HG03575 (cell line): ENCODE measurements around the gene ADARB2.
"Not testable (repeated sequence)": the region's sequence is repeated elsewhere in the genome, so short reads cannot be mapped to it uniquely, and the experiment has no call there.

Source experiments
- ATAC-seq: cut with Tn5 transposase; IDR thresholded peaks from one replicate; pipeline ENCODE4 v1.9.1; 2021; ENCODE audit not compliant: unreplicated experiment, insufficient number of reproducible peaks, low FRiP score; ENCODE audit errors: extremely low read depth

The ADARB2 gene

DNA sequence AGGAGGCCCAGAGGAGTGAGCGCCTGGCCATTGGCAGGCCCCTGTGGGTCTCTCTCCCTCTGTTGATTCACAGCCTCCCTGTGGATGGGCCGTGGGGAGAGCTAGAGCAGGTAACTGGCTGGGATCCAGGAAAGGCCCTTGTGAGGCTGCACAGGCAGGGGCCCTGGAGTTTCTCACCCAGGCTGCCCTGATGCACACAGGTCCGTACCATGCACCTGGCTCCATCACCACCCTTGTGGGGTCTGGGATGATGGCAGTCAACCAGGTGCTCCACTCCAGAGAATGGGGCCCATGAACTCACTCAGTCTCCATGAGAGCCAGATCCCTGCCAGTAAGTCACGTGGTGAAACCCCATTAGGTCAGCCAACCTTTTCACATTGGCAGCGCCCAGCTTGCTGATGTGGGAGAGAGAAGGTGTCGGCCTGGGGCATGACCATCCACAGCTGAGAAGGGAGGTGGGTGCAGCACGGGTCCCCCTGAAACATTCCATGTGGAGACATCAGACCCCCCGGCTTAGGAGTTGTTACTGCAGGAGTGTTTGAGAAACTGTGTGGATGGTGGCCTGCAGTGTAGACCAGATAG lies 320.8 kb downstream of the ADARB2 start:
- ATAC-seq, result no peak

DNA sequence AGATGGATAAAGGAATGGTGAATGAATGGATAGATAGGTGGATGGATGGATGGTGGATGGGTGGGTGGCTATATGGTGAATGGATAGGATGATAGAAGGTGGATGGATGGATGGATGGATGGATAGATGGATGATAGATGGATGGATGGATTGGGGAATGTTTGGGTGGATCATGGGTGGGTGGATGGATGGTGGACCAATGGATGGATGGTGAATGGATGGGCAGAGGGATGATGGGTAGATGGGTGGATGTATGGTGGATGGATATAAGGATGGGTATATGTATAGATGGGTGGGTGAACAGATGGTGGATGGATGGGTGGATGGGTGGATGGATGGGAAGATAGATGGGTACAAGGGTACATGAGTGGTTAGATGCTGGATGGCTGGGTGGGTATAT lies 322.4 kb downstream of the ADARB2 start:
- no peak for ATAC-seq

DNA sequence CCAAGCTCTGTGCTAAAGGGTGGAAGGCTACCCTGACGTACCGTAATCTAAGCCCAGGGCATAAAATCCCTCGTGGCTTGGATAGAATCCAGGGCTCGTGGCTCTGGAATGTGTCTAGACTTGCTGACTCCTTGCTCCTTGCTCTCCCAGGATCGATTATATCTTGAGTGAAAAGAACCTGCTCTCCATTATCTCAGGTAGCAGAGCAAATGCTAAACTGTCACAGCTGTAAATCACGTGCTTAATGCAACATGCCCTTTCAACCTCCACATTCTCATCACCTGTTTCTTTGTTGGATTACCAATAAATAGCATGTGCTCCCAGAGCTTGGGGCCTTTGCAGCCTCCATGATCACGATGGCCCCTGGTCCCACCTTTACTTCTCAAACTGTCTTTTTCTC lies 323.0 kb downstream of the ADARB2 start:
- not testable (repeated sequence) for ATAC-seq

DNA sequence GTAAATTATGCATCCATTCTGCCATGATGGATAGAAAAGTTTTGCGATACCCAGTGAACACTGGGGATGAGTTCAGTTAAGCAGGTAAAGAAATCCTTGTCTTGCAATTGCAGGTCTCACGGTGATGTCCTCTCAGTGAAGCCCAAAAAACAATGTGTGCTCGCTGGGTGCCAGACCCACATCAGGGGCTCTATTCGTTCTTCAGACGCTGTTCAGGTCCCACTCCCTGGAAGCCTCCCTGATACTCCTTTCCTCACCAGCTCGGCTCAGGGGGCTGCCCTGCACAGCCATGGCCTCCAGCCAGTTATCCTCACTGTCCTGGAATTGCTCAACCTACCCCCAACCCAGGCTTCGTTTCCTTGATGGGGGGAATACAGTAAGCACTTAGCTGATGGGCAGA lies 323.5 kb downstream of the ADARB2 start:
- no peak for ATAC-seq

DNA sequence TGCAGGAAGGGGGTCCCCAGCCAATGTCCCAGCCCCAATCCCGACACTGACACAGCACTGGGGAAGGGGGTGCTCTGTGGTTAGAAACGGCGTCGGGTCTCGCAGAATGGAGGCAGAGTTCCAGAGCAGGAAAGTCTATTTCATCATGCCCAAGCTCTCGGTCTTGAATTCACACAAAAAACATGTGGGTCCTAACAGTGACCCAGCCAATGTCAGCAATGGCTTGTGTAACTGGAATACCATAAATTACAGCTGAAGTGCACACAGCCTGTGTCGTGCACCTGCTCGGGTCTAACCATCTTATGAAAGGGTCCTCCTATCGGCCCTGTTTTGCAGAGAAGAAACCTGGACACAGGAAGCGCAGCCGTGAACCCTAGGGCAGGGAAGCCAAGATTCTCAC lies 324.1 kb downstream of the ADARB2 start:
- no peak for ATAC-seq

DNA sequence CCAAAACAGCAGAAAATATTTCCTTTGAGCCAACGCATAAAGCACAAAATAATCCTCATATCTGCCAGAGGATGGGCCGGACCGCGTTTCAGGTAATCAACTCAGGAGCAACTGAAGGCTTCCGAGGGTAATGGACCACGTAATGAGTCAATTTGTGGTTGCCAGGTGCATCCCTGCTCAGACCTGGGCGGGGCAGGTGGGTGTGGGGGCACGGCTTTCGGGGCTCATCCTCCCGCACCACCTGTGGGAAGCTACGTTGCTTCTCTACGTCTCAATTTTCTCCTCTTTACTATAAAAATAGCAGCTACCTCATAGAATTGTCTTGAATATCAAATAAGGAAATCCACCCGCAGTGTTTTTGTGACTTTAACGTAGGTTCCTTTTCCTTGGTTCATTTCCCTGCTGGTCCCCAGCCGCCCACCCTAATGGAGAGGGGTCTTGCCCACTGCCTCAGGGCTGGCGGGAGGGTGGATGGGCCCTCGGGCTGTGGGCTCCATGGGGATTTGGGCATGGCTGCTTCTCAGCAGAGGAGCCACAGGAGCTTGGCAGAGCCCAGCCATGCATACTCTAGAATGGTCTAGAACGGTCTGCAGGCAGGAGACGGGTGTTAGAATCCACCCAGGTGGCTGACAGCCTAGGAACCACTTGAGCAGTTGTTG lies 324.7 kb downstream of the ADARB2 start:
- no peak for ATAC-seq

DNA sequence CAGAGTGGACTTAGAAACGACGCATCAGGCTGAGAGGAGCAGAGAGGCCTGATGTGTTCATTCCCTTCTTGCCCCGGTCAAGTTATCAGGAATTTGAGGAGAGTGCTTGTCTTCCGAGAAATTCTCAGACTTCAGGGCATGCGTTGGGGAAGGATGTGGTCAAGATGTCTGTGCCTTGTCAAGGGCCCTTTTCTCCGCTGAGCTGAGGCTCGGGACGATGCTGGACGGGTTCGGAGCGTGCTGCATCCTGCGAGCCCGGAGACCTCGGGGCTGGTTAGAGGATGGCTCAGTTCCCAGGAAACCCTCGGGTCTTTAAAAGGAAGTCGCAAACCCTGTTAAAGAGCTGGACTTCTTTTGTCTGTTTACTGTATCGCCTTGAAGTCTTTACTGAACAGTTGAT lies 325.4 kb downstream of the ADARB2 start:
- ATAC-seq, result no peak

DNA sequence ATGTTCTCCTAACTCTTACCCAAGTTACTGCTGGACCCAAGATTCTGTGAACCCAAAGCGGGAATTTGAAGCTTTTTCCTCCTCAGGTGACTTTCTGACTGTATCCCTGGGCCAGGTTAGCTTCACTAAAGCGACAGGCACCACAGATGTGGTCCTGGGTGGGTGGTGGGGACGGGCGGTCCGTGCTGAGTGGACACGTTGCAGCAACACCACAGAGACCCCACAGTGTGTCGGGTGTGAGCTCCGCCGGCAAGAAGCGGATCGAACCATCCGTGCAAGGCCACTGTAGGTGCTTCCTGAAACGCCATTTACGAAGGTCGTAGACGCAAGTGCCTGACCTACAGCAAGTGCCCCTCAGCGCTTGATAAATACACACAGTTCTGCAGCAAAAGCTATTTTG lies 325.9 kb downstream of the ADARB2 start:
- no peak for ATAC-seq

DNA sequence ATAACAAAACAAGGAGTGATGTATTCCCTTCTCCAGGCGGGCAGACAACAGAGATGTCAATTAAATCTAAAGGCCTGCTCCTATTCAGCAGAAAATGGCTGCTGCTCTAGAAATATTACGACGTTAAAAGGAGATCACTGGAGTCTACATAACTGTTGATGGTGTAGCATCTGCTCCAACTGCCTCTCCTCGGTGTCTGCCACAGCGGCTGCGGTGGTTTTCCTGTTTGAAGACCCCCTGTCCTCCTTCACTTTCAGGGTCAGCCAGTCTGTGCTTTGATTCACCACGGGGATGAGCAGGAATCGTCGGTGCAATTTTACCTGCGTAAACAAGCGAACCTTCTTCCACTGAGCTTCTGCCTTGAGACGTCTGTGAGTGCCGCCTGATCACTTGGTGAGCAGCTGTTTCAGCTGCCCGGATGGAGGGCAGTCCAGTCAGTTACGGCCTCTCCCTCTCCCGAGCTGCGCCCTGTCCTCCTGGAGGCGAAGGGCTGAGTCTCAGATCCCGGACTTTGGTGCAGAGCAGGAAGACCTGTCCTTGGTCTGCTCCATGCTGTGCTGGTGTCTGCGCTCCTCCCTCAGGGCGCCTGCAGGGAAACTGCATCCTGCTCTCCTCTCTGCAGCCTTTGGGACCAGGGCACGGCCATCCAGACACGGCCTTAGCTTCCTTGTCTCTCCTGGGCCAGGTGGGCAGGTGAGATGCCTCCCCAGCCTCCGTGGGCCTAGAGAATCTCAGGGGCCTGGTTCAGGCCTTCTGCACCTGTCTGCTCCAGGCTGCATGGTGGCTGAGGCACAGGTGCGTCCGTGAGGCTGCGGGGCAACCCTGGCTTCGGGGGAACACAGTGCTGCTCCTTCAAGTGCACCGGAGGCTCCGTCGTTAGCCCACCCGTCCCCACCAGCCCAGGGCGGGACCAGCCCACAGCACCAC lies 326.6 kb downstream of the ADARB2 start:
- ATAC-seq, result no peak

DNA sequence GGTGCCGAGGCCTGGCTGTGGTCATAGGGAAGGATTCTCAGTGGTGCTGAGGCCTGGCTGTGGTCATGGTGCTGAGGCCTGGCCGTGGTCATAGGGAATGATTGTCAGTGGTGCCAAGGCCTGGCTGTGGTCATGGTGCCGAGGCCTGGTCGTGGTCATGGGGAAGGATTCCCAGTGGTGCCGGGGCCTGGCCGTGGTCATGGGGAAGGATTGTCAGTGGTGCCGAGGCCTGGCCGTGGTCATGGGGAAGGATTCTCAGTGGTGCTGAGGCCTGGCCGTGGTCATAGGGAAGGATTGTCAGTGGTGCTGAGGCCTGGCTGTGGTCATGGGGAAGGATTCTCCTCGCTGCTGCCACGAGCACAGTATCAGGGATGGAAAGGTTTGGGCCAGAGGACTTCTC lies 327.3 kb downstream of the ADARB2 start:
- ATAC-seq, result no peak

DNA sequence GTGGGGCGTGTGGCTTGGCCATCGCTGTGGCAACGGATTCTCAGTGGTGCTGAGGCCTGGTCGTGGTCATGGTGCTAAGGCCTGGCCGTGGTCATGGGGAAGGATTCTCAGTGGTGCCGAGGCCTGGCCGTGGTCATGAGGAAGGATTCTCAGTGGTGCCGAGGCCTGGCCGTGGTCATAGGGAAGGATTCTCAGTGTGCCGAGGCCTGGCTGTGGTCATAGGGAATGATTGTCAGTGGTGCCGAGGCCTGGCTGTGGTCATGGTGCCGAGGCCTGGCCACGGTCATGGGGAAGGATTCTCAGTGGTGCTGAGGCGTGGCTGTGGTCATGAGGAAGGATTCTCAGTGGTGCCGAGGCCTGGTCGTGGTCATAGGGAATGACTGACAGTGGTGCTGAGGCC lies 327.9 kb downstream of the ADARB2 start:
- ATAC-seq, result no peak

DNA sequence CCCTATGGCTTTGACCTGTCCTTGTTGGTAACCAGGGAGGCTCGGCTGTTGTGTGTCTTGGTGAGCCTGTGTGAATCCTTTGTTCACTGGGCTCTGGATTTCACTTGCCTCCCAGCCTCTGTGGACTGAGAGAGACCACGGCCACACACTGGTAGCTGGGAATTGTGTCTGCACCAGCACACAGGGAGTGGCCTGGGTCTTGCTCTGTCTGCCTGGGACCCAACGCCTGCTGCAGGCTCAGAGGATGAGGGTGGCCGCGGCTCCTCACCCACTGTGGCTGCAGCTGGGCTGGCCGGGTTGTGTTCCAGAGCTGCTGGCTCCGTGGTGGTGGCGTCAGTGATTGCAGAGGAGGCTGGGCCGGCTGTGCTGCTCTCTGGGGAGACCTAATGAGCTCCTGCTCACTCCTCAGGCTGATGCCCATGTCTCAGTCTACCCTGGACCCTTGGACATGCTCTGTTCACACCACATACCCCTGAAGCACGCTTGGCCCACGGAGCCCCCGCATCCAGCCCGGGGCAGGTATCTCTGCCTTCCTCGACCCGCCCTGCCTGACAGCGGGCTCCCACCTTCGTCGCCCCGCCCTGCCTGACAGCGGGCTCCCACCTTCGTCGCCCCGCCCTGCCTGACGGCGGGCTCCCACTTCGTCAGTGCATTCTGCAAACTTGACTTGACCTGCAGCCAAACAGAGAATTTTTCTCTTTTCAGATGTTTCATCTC lies 328.5 kb downstream of the ADARB2 start:
- ATAC-seq, result no peak

DNA sequence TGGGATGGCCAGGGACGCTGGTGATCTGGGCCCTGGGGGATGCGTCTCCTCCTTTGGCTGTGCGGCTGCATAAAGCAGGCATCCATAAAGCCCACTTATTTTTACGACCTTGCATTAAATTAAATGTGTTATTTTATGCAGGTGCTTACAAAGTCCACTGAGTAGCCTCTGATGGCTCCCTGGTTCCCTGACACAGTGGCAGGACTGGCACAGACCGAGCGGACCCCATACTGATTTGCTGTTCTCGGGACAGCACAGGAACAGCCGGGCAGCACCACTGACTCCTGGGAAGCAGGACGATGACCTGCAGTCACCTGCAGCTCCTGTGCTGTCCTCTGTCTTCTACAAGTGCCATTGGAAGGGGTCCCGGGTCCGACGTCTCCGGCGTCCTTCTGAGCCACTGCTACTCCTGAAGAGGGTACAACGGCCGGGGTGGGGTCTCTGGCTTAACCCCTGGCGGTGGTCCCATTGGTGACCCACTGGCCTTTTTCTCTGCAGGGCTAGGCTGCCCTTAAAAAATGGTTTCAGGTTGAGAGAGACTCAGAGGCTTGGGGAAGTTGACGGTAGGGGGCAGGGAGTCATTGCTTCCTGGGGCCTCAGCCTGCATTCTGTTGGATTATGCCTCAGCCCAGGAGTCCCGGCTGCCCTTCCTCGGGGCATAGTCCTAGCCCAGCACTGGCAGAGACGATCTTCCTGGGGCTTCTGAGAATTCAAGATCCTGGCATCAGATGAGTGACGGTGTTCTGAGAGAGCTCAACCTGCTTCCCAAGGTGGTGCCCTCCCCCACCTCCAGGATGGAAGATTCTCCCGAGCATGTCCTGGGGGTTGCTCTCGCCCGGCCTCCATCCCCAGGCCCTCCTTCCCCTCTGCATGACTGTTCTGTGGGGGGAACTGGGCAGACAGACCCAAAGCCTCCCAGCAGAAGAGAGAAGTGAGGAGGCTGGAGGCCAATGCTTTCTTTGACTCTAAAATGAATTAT lies 330.1 kb downstream of the ADARB2 start:
- ATAC-seq, result no peak

DNA sequence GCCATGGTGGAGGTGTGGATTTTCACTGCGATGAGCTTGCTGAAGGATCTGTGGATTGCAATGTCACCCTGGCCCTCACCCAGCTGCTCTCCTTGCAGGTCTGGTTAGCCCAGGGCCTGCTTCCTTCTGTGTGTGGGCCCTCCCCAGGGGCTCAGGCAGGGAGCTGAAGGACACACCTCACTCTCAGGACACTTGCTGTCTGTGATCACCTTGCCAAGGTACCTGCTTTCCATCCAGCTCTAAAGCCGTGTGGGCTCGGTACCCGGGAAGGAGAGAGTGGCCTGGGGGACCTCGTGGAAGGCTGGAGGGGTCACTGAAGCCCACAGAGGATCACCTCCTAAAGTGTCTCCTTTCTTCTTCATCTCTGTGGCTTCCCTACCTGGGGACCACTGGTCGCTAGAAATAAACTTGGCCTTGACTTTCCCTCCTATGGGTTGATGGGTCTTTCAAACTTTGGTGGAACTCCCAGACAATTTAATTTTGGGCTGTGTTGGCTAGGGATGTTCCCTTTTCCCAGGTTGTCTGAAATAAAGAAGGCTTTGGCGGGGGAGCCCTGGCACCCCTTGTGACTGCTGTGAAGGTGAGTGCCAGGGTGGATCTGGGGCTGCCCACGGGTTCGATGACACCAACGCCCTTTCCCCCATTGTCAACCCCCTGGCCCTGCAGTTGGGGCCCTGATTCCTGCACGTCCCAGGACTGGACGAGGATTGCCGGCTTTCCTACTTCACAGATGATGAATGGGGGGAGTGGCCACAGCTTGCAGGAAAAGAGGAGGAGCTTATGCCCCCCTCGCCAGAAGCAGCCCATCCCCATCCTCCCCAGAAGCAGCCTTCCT lies 331.0 kb downstream of the ADARB2 start:
- no peak for ATAC-seq

DNA sequence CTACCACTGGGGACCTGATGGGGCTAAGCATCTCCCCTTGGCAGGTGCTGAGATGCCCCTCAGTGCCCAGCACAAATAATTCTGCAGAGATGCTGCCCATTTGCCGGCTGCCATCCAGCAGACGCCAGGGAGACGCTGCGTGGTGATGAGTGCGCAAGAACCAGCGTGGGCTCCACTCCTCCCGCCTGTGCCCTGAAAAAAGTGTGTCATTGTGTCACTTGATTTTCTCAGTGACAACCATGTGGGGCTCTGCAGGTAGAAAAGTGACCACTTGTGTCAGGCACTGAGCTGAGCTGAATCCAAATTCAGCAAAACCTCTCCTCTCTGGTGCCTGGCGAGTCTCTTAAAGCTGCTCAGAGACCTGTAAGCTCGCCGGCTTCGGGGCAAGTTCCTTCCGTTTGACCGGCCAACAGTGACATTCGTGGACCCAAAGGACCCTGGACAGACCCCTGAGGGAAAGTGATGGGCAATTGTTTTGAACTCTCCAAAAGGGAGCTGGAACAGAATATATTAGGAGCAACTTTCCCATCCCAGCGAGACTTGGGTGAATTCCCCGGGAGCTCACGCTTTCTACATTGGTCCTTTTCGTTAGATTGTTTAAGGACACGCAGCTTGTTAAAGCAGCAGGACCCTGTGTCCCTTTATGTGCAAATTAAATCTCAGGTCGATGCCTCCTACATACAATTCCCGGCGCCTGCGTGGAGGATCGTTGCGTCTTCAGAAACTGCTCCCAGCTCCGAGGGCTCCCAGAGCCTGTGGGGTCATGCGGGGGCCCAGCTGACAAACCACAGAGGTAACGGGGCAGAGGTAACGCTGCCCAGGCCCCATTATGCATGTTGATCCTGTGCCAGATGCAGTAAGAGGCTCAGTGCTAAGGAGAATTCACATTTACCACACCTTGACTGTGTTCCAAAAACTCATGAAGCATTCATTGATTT lies 332.7 kb downstream of the ADARB2 start:
- no peak for ATAC-seq

DNA sequence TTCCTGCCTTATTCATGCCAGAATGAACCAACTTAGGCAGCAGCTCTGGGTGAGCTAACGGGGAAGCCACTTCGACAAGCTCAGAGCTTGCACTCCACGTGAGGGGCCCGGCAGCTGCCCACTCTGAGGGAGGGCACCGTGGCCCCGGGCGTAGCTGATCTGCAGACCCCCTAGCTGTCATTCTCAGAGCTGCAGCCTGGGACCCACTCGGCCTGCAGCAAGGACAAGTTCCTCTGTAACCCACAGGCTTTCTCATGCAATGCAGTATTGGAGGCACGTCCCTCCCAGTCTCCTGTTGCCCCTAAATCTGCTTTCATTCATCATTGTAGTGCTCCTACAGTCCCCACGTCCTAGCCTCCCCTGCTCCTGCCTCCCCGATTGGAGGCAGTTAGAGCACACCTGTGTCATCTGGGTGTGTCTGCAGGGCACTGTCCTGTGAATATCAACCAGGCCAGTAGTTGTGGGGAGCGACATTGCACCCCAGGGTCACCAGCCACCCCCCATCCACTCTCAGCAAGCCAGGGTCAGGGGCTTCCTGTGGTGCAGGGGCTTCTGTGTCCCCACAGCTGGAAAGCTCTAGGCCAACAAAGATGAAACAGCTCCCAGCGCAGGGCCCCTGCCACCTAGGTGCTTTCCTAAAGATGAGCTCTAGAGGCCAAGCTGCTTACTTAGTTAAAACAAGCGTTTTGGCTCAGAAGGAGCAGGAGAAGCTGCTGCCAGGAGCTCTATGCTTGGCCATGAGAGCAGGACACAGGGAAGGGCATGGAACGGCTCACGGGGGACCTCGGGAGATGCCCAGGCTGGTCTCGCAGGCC lies 333.6 kb downstream of the ADARB2 start:
- ATAC-seq, result no peak
